Liver (tissue), 9 donors: Measurements from ENCODE around the gene PUS1. TPM values are rescaled to one million over a fixed set of nuclear protein-coding genes. Genes with fewer than 3 reads are reported as not detected.
"Not testable (repeated sequence)": the region's sequence is repeated elsewhere in the genome, so short reads cannot be mapped to it uniquely, and the experiment has no call there.

ENCODE experiments used
- DNase-seq: peaks from one replicate; pipeline ENCODE4 v3.0.0-alpha.2; 2017; ENCODE audit warnings: low spot score
- H3K27ac ChIP-seq, 2 donors: one replicate each; pipeline ENCODE4 v1.7.0; 2013; ENCODE audit warnings: inconsistent platforms in 2 of 2, low read length in 2 of 2, control low read depth in 1 of 2, low read depth in 1 of 2, mild to moderate bottlenecking in 1 of 2
- H3K27me3 ChIP-seq, 4 donors: one replicate each; pipeline versions ENCODE4 v1.6.1 to v1.7.0; 2013; ENCODE audit warnings: low read length in 3 of 4, inconsistent platforms in 1 of 4, mild to moderate bottlenecking in 1 of 4, moderate library complexity in 1 of 4; ENCODE audit not compliant: control insufficient read depth in 4 of 4, insufficient read depth in 4 of 4
- H3K36me3 ChIP-seq, 4 donors: one replicate each; pipeline versions ENCODE4 v1.6.1 to v1.7.0; 2013; ENCODE audit warnings: low read length in 3 of 4, mild to moderate bottlenecking in 3 of 4, low read depth in 1 of 4, moderate library complexity in 1 of 4; ENCODE audit not compliant: control insufficient read depth in 4 of 4, insufficient read depth in 3 of 4
- H3K4me1 ChIP-seq, 4 donors: one replicate each; pipeline versions ENCODE4 v1.6.1 to v1.7.0; 2013; ENCODE audit warnings: low read length in 3 of 4, mild to moderate bottlenecking in 3 of 4, moderate library complexity in 1 of 4; ENCODE audit not compliant: control insufficient read depth in 4 of 4, insufficient read depth in 4 of 4
- H3K4me3 ChIP-seq, 3 donors: one replicate each; pipeline versions ENCODE4 v1.6.1 to v1.7.0; 2013; ENCODE audit warnings: low read length in 3 of 3, control low read depth in 1 of 3, low read depth in 1 of 3, mild to moderate bottlenecking in 1 of 3
- H3K9ac ChIP-seq, 2 donors: one replicate each; pipeline ENCODE4 v1.7.0; 2013; ENCODE audit warnings: low read length in 2 of 2, mild to moderate bottlenecking in 2 of 2, moderate library complexity in 2 of 2, control low read depth in 1 of 2, low read depth in 1 of 2
- H3K9me3 ChIP-seq, 4 donors: one replicate each; pipeline versions ENCODE4 v1.6.1 to v1.7.0; 2013; ENCODE audit warnings: low read length in 3 of 4; ENCODE audit not compliant: control insufficient read depth in 4 of 4
- EGR1 ChIP-seq, 2 donors: IDR thresholded peaks; 2 replicates each; pipeline ENCODE4 v1.6.1; 2016 to 2018; ENCODE audit warnings: antibody characterized with exemption in 2 of 2, low read depth in 2 of 2
- FOXA1 ChIP-seq: IDR thresholded peaks from 2 replicates; pipeline ENCODE4 v1.6.1; 2016; ENCODE audit warnings: antibody characterized with exemption
- FOXA2 ChIP-seq: IDR thresholded peaks from 2 replicates; pipeline ENCODE4 v1.6.1; 2016; ENCODE audit warnings: antibody characterized with exemption
- GABPA ChIP-seq, 2 donors: IDR thresholded peaks in 1 of 2; conservative IDR thresholded peaks in 1 of 2; 2 replicates each; pipeline ENCODE4 v1.6.1; 2016; ENCODE audit warnings: antibody characterized with exemption in 2 of 2, mild to moderate bottlenecking in 1 of 2, moderate library complexity in 1 of 2
- JUND ChIP-seq, 2 donors: IDR thresholded peaks; 2 replicates each; pipeline ENCODE4 v1.6.1; 2016; ENCODE audit warnings: antibody characterized with exemption in 2 of 2
- NR2F2 ChIP-seq: IDR thresholded peaks from 2 replicates; pipeline ENCODE4 v1.6.1; 2016; ENCODE audit warnings: antibody characterized with exemption
- SP1 ChIP-seq: IDR thresholded peaks from 2 replicates; pipeline ENCODE4 v1.6.1; 2018; ENCODE audit warnings: antibody characterized with exemption, mild to moderate bottlenecking
- TAF1 ChIP-seq: conservative IDR thresholded peaks from 2 replicates; pipeline ENCODE4 v1.6.1; 2016; ENCODE audit warnings: antibody characterized with exemption, mild to moderate bottlenecking
- WGBS: extraction: QIAGEN DNeasy Blood & Tissue Kit; methylation state at CpG from one replicate; pipeline ENCODE4 v1.1.7; 2013; 5-methylcytosine and 5-hydroxymethylcytosine counted together
- polyA plus RNA-seq, 2 donors: library from polyadenylated mRNA; stranded (reverse) in 1 of 2; unstranded in 1 of 2; fragments of 200-250 nt in 1 of 2; fragments of >200 nt in 1 of 2; fragmentation: Nextera tagmentation in 1 of 2; extraction: Ambion mirVana in 1 of 2; gene quantifications; one replicate each; pipeline versions ENCODE4 v1.2.1 to v1.2.3, GENCODE V29; 2013 to 2015
- total RNA-seq, 2 donors: library from RNA; depleted of rRNA; stranded (reverse); fragments of >200 nt; gene quantifications; one replicate each; pipeline ENCODE4 v1.2.3, GENCODE V29; 2014
- TF ChIP-seq, protein P1 (sequence below): IDR thresholded peaks from 2 replicates; pipeline ENCODE4 v1.6.1; 2016; ENCODE audit warnings: antibody characterized with exemption, mild to moderate bottlenecking
- TF ChIP-seq, protein P2 (sequence below): IDR thresholded peaks from 2 replicates; pipeline ENCODE4 v1.6.1; 2016; ENCODE audit warnings: antibody characterized with exemption
- TF ChIP-seq, protein P3 (sequence below): IDR thresholded peaks from 2 replicates; pipeline ENCODE4 v1.6.1; 2016; ENCODE audit warnings: antibody characterized with exemption
- TF ChIP-seq, protein P4 (sequence below): fragments of 150-350 bp; IDR thresholded peaks from 2 replicates; pipeline ENCODE4 v1.5.1; 2017; ENCODE audit warnings: improper control_type of control experiment, low read depth, low read length; ENCODE audit not compliant: missing input control
- donor health status: healthy.
- donor health status: healthy.
- donor health status: healthy.
- donor health status: healthy.
- donor health status: healthy.

PUS1 gene
- total and polyA plus RNA-seq, 4 donors = 6.1 to 24.4 (median 10.7) TPM

DNA sequence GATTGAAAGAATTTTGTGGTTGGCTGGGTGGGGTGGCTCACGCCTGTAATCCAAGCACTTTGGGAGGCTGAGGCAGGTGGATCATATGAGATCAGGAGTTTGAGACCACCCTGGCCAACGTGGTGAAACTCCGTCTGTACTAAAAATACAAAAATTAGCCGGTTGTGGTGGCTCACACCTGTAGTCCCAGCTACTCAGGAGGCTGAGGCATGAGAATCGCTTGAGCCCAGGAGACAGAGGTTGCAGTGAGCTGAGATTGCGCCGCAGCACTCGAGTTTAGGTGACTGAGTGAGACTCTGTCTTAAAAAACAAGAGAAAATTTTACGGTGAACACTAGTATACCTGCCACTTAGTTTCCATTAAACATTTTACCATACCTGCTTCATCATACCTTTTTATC is 24.7 kb downstream of the PUS1 start:
- not testable (repeated sequence) for H3K36me3 ChIP-seq, H3K27me3 ChIP-seq, H3K9ac ChIP-seq, DNase-seq, H3K9me3 ChIP-seq, H3K27ac ChIP-seq, H3K4me3 ChIP-seq
- WGBS = 97% methylated on average over 9 of the region's 9 CpGs
- peaks cover 6 to 22% (median 15%) of the 10 kb centered on the region in 4 donors for H3K4me1 ChIP-seq

- not testable (repeated sequence) for H3K27me3 ChIP-seq, H3K27ac ChIP-seq, DNase-seq, H3K9me3 ChIP-seq, H3K4me3 ChIP-seq, H3K36me3 ChIP-seq, H3K9ac ChIP-seq
- WGBS = 96% methylated on average over 13 of the region's 13 CpGs
- H3K4me1 ChIP-seq = peaks cover 8 to 21% (median 14%) of the 10 kb centered on the region in 4 donors
Observed at GRCh38 chr12:131954460-131954859, 25.4 kb downstream of the PUS1 start.

- peaks cover 5 to 11% (median 8%) of the 10 kb centered on the region in 4 donors for H3K4me1 ChIP-seq
- H3K27ac ChIP-seq = no peak overlapping the region
- H3K36me3 ChIP-seq = peaks cover 4 to 8% (median 7%) of the 10 kb centered on the region in 4 donors
- no peak overlapping the region for H3K9ac ChIP-seq
- no peaks in the 10 kb centered on the region for H3K27me3 ChIP-seq
- no peaks in the 10 kb centered on the region for H3K9me3 ChIP-seq
- no peak overlapping the region for H3K4me3 ChIP-seq
- 83% methylated on average over 4 of the region's 4 CpGs for whole genome bisulfite sequencing
- TF ChIP-seq GABPA (IDR thresholded peaks at IDR 0.05 in 1 of 2, conservative IDR thresholded peaks at IDR 0.05 in 1 of 2) (no peak), JUND (IDR thresholded peaks at IDR 0.05) (no peak), FOXA1 (no peak), NR2F2 (no peak)
- TF ChIP-seq, protein P1, sequence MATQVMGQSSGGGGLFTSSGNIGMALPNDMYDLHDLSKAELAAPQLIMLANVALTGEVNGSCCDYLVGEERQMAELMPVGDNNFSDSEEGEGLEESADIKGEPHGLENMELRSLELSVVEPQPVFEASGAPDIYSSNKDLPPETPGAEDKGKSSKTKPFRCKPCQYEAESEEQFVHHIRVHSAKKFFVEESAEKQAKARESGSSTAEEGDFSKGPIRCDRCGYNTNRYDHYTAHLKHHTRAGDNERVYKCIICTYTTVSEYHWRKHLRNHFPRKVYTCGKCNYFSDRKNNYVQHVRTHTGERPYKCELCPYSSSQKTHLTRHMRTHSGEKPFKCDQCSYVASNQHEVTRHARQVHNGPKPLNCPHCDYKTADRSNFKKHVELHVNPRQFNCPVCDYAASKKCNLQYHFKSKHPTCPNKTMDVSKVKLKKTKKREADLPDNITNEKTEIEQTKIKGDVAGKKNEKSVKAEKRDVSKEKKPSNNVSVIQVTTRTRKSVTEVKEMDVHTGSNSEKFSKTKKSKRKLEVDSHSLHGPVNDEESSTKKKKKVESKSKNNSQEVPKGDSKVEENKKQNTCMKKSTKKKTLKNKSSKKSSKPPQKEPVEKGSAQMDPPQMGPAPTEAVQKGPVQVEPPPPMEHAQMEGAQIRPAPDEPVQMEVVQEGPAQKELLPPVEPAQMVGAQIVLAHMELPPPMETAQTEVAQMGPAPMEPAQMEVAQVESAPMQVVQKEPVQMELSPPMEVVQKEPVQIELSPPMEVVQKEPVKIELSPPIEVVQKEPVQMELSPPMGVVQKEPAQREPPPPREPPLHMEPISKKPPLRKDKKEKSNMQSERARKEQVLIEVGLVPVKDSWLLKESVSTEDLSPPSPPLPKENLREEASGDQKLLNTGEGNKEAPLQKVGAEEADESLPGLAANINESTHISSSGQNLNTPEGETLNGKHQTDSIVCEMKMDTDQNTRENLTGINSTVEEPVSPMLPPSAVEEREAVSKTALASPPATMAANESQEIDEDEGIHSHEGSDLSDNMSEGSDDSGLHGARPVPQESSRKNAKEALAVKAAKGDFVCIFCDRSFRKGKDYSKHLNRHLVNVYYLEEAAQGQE = no peak
- no peak for DNase-seq
Observed at GRCh38 chr12:131959116-131959515, 30.0 kb downstream of the PUS1 start.

DNA sequence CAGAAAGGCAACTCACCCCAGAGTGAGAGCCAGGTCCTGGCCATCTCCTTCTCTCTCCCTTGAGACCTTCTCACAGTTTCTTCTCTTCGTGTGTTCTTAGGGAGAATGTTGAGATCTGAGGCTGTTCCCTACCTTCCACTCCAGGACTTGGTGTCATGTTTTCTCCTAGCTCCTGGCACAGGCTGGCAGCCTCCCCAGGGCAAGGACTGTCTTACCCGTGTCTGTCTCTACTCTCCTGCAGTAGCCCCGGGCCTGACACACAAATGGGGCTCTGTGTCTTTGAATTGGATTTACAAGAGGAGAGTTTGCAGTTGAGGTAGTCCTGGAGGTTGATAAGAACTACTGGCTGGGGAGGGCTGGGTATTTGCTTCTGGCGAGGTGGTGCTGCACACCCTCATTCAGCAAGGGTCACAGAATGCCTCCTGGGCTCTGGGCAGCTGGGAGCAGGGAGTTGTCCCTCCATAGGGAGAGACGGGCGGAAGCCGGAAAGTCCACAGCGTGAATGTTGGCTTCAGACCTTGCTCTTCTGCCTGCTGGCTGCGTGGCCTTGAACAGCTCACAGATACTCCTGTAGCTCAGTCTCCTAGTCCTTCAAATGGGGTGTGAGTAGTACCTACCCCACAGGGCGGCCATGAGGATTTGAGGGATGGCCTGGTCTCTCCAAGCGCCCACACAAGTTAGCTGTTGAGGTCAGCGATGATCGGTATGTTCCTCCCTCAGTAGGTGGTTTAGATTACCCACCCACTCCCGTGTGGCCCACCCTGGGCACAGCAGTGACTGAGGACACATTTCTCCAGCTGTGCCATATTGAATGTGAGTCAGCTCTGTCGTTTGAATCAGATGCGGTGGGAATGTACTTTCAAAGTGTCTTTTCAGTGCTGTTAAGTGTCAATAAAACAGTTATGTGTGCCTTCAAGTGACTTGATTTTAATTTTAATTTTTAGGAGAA is 30.8 kb downstream of the PUS1 start:
- Histone ChIP-seq H3K27ac (no peak overlapping the region), H3K9me3 (no peaks in the 10 kb centered on the region), H3K36me3 (peaks cover 4 to 8% (median 7%) of the 10 kb centered on the region in 4 donors), H3K9ac (no peak overlapping the region), H3K4me3 (no peak overlapping the region), H3K4me1 (peaks cover 5 to 11% (median 8%) of the 10 kb centered on the region in 4 donors), H3K27me3 (no peaks in the 10 kb centered on the region)
- DNase-seq = no peak
- WGBS = 92% methylated on average over 16 of the region's 16 CpGs
- TF ChIP-seq TAF1 (no peak), EGR1 (IDR thresholded peaks at IDR 0.05; ENCODE audit: low read depth in 2 of 2) (no peak), SP1 (no peak), FOXA2 (no peak)
- TF ChIP-seq, protein P2, sequence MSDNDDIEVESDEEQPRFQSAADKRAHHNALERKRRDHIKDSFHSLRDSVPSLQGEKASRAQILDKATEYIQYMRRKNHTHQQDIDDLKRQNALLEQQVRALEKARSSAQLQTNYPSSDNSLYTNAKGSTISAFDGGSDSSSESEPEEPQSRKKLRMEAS = no peak
- TF ChIP-seq, protein P1 = no peak
- TF ChIP-seq, protein P3, sequence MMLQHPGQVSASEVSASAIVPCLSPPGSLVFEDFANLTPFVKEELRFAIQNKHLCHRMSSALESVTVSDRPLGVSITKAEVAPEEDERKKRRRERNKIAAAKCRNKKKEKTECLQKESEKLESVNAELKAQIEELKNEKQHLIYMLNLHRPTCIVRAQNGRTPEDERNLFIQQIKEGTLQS = no peak
- TF ChIP-seq, protein P4, sequence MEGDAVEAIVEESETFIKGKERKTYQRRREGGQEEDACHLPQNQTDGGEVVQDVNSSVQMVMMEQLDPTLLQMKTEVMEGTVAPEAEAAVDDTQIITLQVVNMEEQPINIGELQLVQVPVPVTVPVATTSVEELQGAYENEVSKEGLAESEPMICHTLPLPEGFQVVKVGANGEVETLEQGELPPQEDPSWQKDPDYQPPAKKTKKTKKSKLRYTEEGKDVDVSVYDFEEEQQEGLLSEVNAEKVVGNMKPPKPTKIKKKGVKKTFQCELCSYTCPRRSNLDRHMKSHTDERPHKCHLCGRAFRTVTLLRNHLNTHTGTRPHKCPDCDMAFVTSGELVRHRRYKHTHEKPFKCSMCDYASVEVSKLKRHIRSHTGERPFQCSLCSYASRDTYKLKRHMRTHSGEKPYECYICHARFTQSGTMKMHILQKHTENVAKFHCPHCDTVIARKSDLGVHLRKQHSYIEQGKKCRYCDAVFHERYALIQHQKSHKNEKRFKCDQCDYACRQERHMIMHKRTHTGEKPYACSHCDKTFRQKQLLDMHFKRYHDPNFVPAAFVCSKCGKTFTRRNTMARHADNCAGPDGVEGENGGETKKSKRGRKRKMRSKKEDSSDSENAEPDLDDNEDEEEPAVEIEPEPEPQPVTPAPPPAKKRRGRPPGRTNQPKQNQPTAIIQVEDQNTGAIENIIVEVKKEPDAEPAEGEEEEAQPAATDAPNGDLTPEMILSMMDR = no peak
